Testis (tissue), 2 donors: Measurements from ENCODE around the gene STAC2.

ENCODE experiments used
- POLR2A ChIP-seq: fragments of 450-650 bp; IDR thresholded peaks from one replicate; pipeline ENCODE4 v1.6.1; 2017; ENCODE audit warnings: antibody characterized with exemption, mild to moderate bottlenecking, moderate library complexity
- TF ChIP-seq, protein P1 (sequence below), 3 experiments: fragments of 450-650 bp in 2 of 3; fragments of 200-600 bp in 1 of 3; sonication (generic) in 1 of 3; IDR thresholded peaks; one replicate each; pipeline ENCODE4 v1.5.1; 2016 to 2019; ENCODE audit warnings: antibody characterized with exemption in 3 of 3, mild to moderate bottlenecking in 2 of 3, moderate library complexity in 1 of 3

DNA sequence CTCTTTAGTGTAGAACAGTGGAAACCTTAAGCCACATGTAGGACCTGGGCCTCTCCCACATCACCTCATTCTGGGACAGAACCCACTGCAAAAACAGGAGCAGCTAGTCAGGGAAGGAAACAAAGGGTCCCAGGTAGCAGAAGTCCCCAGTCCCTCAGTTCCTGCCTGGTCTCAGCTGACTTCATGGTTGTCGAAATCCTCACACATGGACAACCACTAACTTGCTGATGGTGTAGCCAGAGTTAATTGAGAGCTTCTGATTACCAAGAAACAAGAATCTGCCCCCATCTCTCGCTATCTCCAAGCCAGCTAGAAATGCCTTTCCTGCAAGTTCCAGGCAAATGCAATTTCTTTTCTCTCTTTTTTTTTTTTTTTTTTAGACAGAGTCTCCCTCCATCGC lies 56.2 kb downstream of the STAC2 start:
- TF ChIP-seq POLR2A: no peak
- TF ChIP-seq, protein P1, sequence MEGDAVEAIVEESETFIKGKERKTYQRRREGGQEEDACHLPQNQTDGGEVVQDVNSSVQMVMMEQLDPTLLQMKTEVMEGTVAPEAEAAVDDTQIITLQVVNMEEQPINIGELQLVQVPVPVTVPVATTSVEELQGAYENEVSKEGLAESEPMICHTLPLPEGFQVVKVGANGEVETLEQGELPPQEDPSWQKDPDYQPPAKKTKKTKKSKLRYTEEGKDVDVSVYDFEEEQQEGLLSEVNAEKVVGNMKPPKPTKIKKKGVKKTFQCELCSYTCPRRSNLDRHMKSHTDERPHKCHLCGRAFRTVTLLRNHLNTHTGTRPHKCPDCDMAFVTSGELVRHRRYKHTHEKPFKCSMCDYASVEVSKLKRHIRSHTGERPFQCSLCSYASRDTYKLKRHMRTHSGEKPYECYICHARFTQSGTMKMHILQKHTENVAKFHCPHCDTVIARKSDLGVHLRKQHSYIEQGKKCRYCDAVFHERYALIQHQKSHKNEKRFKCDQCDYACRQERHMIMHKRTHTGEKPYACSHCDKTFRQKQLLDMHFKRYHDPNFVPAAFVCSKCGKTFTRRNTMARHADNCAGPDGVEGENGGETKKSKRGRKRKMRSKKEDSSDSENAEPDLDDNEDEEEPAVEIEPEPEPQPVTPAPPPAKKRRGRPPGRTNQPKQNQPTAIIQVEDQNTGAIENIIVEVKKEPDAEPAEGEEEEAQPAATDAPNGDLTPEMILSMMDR (IDR thresholded peaks at IDR 0.05): no peak
